Keratinocyte (primary cell): ENCODE data around the gene ZBTB40. TPM values are rescaled to one million over a fixed set of nuclear protein-coding genes. Genes with fewer than 3 reads are reported as not detected.

Experiments
- DNase-seq: peaks from one replicate; pipeline ENCODE4 v3.0.0-alpha.2; 2011; ENCODE audit warnings: low read depth, missing footprints, low spot score
- FAIRE-seq: peaks from 2 replicates; lab custom pipeline; 2011; peaks lifted over from hg19 to GRCh38; lab: Jason Lieb, UNC
- H2AFZ ChIP-seq: 2 replicates; pipeline ENCODE4 v1.6.0; 2012; ENCODE audit warnings: low read length, control low read depth, inconsistent platforms; ENCODE audit not compliant: control insufficient read depth
- H3K27ac ChIP-seq: 2 replicates; pipeline ENCODE4 v1.5.1; 2011; ENCODE audit warnings: low read length; ENCODE audit not compliant: control insufficient read depth, insufficient read depth
- H3K27me3 ChIP-seq: 3 replicates; pipeline ENCODE4 v1.6.0; 2011; ENCODE audit warnings: low read length; ENCODE audit not compliant: control insufficient read depth, insufficient read depth; ENCODE audit errors: extremely low read depth
- H3K36me3 ChIP-seq, 2 experiments: 2 replicates in 1 of 2; 3 replicates in 1 of 2; pipeline ENCODE4 v1.5.1; 2011; ENCODE audit warnings: low read length in 2 of 2, mild to moderate bottlenecking in 1 of 2; ENCODE audit not compliant: control insufficient read depth in 2 of 2, insufficient read depth in 2 of 2; ENCODE audit errors: extremely low read depth in 1 of 2
- H3K4me1 ChIP-seq: 3 replicates; pipeline ENCODE4 v1.5.1; 2011; ENCODE audit warnings: low read length; ENCODE audit not compliant: control insufficient read depth, insufficient read depth; ENCODE audit errors: extremely low read depth
- H3K4me2 ChIP-seq: 3 replicates; pipeline ENCODE4 v1.6.0; 2011; ENCODE audit warnings: low read depth, low read length; ENCODE audit not compliant: control insufficient read depth, insufficient read depth; ENCODE audit errors: extremely low read depth
- H3K4me3 ChIP-seq, 3 experiments: fragments of 200-600 bp in 1 of 3; sonication (generic) in 1 of 3; 2 replicates in 2 of 3; 3 replicates in 1 of 3; pipeline ENCODE4 v1.5.1; 2011 to 2016; ENCODE audit warnings: low read length in 3 of 3, mild to moderate bottlenecking in 3 of 3, control low read depth in 2 of 3, inconsistent platforms in 1 of 3, low read depth in 1 of 3, mixed read lengths in 1 of 3, mixed run types in 1 of 3, moderate library complexity in 1 of 3; ENCODE audit not compliant: control insufficient read depth in 2 of 3, insufficient read depth in 2 of 3; ENCODE audit errors: extremely low read depth in 1 of 3
- H3K79me2 ChIP-seq: 2 replicates; pipeline ENCODE4 v1.6.0; 2012; ENCODE audit warnings: low read length; ENCODE audit not compliant: control insufficient read depth, insufficient read depth
- H3K9ac ChIP-seq: 3 replicates; pipeline ENCODE4 v1.6.0; 2011; ENCODE audit warnings: low read length; ENCODE audit not compliant: control insufficient read depth, insufficient read depth; ENCODE audit errors: extremely low read depth
- H3K9me1 ChIP-seq: 3 replicates; pipeline ENCODE4 v1.6.0; 2011; ENCODE audit warnings: low read length; ENCODE audit not compliant: control insufficient read depth, insufficient read depth; ENCODE audit errors: extremely low read depth
- H3K9me3 ChIP-seq: 2 replicates; pipeline ENCODE4 v1.5.1; 2012; ENCODE audit warnings: low read depth, low read length; ENCODE audit not compliant: control insufficient read depth
- H4K20me1 ChIP-seq: 3 replicates; pipeline ENCODE4 v1.6.0; 2011; ENCODE audit warnings: low read length; ENCODE audit not compliant: control insufficient read depth, insufficient read depth; ENCODE audit errors: extremely low read depth
- CTCF ChIP-seq, 3 experiments: IDR thresholded peaks in 1 of 3; conservative IDR thresholded peaks in 1 of 3; optimal IDR thresholded peaks in 1 of 3; 2 replicates in 2 of 3; 3 replicates in 1 of 3; pipeline versions ENCODE3 to v1.5.1; 2011; ENCODE audit warnings: low read length in 3 of 3, mild to moderate bottlenecking in 3 of 3, moderate library complexity in 2 of 3, control low read depth in 1 of 3, inconsistent platforms in 1 of 3; ENCODE audit not compliant: insufficient read depth in 2 of 3; ENCODE audit errors: extremely low read depth in 1 of 3
- EZH2 ChIP-seq: IDR thresholded peaks from one replicate; pipeline ENCODE4 v1.6.1; 2012; ENCODE audit warnings: inconsistent platforms, mild to moderate bottlenecking, low read length, moderate library complexity
- dilution Hi-C: fragments of 300-500 bp; cut with MboI; formaldehyde crosslinking; loops from one replicate; pipeline ENCODE4 v1.7.0; 2020; ENCODE audit warnings: low sequenced_read_pairs; ENCODE audit not compliant: extremely low pct_ligation_motif_present
- polyA plus RNA-seq, 5 experiments: library from polyadenylated mRNA; depleted of rRNA in 3 of 5; stranded (reverse) in 3 of 5; stranded (forward) in 1 of 5; unstranded in 1 of 5; fragments of >200 nt; gene quantifications; 1 replicate in 1 of 5; 2 replicates in 3 of 5; 3 replicates in 1 of 5; pipeline versions ENCODE4 v1.2.1 to v1.2.3, GENCODE V29; 2011 to 2012; ENCODE audit warnings: missing spikeins in 2 of 5, low read depth in 1 of 5, low replicate concordance in 1 of 5

The ZBTB40 gene
- polyA plus RNA-seq, 1 donor (not counting 4 experiments of a cell fraction or from before 2014, with no cell fraction given), result 5.0 TPM

- Histone ChIP-seq H3K27me3 (no peaks in the 10 kb centered on the region), H2AFZ (no peak overlapping the region), H3K4me3 (no peak overlapping the region), H3K9ac (no peak overlapping the region), H4K20me1 (no peaks in the 10 kb centered on the region), H3K79me2 (no peaks in the 10 kb centered on the region), H3K4me1 (no peaks in the 10 kb centered on the region), H3K27ac (no peak overlapping the region), H3K9me3 (no peaks in the 10 kb centered on the region), H3K36me3 (no peaks in the 10 kb centered on the region), H3K4me2 (no peak overlapping the region), H3K9me1 (no peaks in the 10 kb centered on the region)
- FAIRE-seq (no peak), DNase-seq (no peak)
- dilution Hi-C loops, result no loop called here
- no peak for TF ChIP-seq CTCF (optimal IDR thresholded peaks at IDR 0.05 in 1 of 3, IDR thresholded peaks at IDR 0.05 in 1 of 3, conservative IDR thresholded peaks at IDR 0.05 in 1 of 3; ENCODE audit: extremely low read depth in 1 of 3, insufficient read depth in 2 of 3, low read length in 3 of 3)
- TF ChIP-seq EZH2, result no peak
Measured at GRCh38 chr1:22436948-22437347, 14.7 kb upstream of the ZBTB40 start.

GRCh38 chr1:22437573-22437972 is 14.1 kb upstream of the ZBTB40 start:
- no peak overlapping the region for H3K9ac ChIP-seq
- no peaks in the 10 kb centered on the region for H4K20me1 ChIP-seq
- no peak overlapping the region for H3K4me3 ChIP-seq
- no peaks in the 10 kb centered on the region for H3K4me1 ChIP-seq
- H3K9me3 ChIP-seq, result no peaks in the 10 kb centered on the region
- dilution Hi-C loops, result no loop called here
- no peaks in the 10 kb centered on the region for H3K79me2 ChIP-seq
- no peak for DNase-seq
- H3K36me3 ChIP-seq, result no peaks in the 10 kb centered on the region
- H3K27ac ChIP-seq, result no peak overlapping the region
- H3K4me2 ChIP-seq, result no peak overlapping the region
- TF ChIP-seq EZH2 (no peak), CTCF (optimal IDR thresholded peaks at IDR 0.05 in 1 of 3, IDR thresholded peaks at IDR 0.05 in 1 of 3, conservative IDR thresholded peaks at IDR 0.05 in 1 of 3; ENCODE audit: extremely low read depth in 1 of 3, insufficient read depth in 2 of 3, low read length in 3 of 3) (no peak)
- no peak for FAIRE-seq
- H2AFZ ChIP-seq, result no peak overlapping the region
- H3K27me3 ChIP-seq, result peaks cover 2% of the 10 kb centered on the region
- no peaks in the 10 kb centered on the region for H3K9me1 ChIP-seq
